COLO668 (cell line): Measurements from ENCODE around the gene SART3.
"Not testable (repeated sequence)": the region's sequence is repeated elsewhere in the genome, so short reads cannot be mapped to it uniquely, and the experiment has no call there.

Experiments used
- DNase-seq: peaks from one replicate; lab custom pipeline; 2025; ENCODE audit not compliant: unreplicated experiment; lab: John Stamatoyannopoulos, UW

SART3 gene

GRCh38 chr12:108564724-108565123 is 3.8 kb upstream of the SART3 start:
- no peak for DNase-seq

- DNase-seq: no peak
Measured at GRCh38 chr12:108563804-108564151, 2.8 kb upstream of the SART3 start.

- DNase-seq: peak; percentile 80
Measured at GRCh38 chr12:108563136-108563803, 2.3 kb upstream of the SART3 start.

- DNase-seq: peak; percentile 99
Measured at GRCh38 chr12:108562348-108563135, 1.6 kb upstream of the SART3 start, which contains the start of gene ISCU. Gene ISCU (plus strand): TSS chr12:108562596. CDS start chr12:108562623, 27 bp downstream.

- DNase-seq: no peak
Measured at GRCh38 chr12:108561852-108562347, 927 bp upstream of the SART3 start.

- DNase-seq: no peak
Measured at GRCh38 chr12:108560321-108560721, 652 bp downstream of the SART3 start.

GRCh38 chr12:108559748-108560147 is 1.2 kb downstream of the SART3 start:
- no peak for DNase-seq

GRCh38 chr12:108559007-108559655 is 1.8 kb downstream of the SART3 start:
- no peak for DNase-seq

GRCh38 chr12:108555383-108555782 is 5.6 kb downstream of the SART3 start:
- not testable (repeated sequence) for DNase-seq

GRCh38 chr12:108553799-108554198 is 7.2 kb downstream of the SART3 start:
- DNase-seq: no peak

GRCh38 chr12:108551535-108551934 is 9.4 kb downstream of the SART3 start:
- DNase-seq: no peak

- DNase-seq: no peak
Measured at GRCh38 chr12:108548954-108549521, 11.9 kb downstream of the SART3 start.

GRCh38 chr12:108547686-108548085 is 13.3 kb downstream of the SART3 start:
- DNase-seq: no peak

- no peak for DNase-seq
Measured at GRCh38 chr12:108543652-108544051, 17.3 kb downstream of the SART3 start.

GRCh38 chr12:108542320-108542719 is 18.7 kb downstream of the SART3 start:
- no peak for DNase-seq

GRCh38 chr12:108538616-108539195 is 22.3 kb downstream of the SART3 start:
- DNase-seq: no peak

- no peak for DNase-seq
Measured at GRCh38 chr12:108538146-108538545, 22.8 kb downstream of the SART3 start.

- no peak for DNase-seq
Measured at GRCh38 chr12:108531929-108532848, 28.8 kb downstream of the SART3 start.

GRCh38 chr12:108530161-108530560 is 30.8 kb downstream of the SART3 start:
- no peak for DNase-seq

- DNase-seq: no peak
Measured at GRCh38 chr12:108527166-108527496, 33.8 kb downstream of the SART3 start.
